HUDEP-2 (cell line): ENCODE measurements around the gene EGF.

Experiments
- DNase-seq, 76 experiments: peaks; one replicate each; lab custom pipeline; 2025; ENCODE audit not compliant: unreplicated experiment in 76 of 76; lab: John Stamatoyannopoulos, UW

The EGF gene

GRCh38 chr4:109953556-109953955 is 40.9 kb downstream of the EGF start:
- DNase-seq, result no peak

DNA sequence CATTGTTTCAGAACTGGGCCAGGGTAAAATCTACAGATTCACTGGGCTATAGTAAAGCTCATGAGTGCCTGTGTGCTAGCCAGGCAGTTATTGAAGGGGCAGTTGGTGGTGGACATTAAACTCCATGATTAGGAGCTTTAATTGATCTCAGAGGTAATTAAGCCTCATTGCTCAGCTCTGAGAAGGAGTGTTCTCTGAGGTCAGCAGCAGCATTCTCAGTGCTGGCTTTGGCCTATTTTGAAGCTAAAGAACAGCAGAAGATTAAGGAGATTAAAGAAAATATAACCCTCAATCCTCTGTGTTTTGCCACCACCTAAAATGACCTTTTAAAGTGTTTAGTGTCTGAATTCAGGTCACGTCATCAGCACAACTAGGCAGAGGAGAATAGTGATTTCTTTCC is 42.5 kb downstream of the EGF start:
- DNase-seq, result no peak

DNA sequence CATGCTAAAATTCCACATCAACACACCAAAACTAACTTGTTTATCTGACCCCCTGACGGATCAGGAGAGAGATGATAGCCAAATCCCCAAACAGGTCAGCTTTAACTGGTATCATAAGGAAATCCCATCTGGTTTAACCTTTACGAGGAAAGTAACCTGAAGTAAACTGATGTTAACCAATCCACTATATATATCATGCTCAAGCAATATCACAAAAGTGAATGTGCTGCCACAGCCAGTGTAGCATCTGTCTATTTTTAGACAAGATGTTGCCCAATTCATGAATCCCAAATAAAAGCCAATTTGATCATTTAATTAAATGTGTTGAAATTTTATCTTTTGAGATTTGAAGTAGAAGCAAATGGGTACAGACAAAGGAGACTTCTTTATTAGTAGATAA is 44.5 kb downstream of the EGF start:
- no peak for DNase-seq

DNA sequence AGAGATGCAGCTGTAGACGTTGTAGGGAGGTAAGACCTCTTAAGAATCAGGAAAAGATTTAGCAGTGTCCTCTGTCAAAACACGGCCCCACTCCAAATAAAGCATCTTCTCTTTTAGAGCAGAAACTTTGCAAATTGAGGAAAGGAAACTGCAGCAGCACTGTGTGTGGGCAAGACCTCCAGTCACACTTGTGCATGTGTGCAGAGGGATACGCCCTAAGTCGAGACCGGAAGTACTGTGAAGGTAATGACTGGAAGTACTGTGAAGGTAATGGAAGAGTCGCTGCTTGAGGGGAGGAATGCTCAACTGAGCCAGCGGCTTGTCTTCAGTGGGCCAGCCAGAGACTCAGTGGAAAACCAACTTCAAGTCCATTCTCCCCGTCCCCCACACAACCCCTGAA is 46.5 kb downstream of the EGF start:
- DNase-seq, result no peak

- no peak for DNase-seq
Measured at GRCh38 chr4:109962401-109962800, 49.7 kb downstream of the EGF start.

DNA sequence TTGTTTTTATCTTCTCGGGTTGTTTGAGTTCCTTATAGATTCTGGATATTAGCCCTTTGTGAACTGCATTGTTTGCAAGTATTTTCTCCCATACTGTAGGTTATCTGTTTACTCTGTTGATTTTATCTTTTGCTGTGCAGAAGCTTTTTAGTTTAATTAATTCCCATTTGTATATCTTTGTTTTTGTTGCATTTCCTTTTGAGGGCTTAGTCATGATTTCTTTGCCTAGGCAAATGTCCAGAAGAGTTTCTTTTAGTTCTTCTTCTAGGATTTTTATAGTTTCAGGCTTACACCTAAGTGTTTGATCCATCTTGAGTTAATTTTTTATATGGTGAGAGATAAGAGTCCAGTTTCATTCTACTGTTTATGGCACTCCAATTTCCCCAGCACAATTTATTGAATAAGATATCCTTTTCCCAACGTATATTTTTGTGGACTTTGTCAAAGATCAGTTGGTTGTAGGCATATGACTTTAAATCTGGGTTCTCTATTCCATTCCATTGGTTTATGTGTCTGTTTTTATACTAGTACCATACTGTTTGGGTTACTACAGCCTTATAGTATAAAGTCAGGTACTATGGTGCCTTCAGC is 54.3 kb downstream of the EGF start:
- DNase-seq, result no peak

GRCh38 chr4:109967798-109968520 is 55.3 kb downstream of the EGF start:
- DNase-seq, result no peak

DNA sequence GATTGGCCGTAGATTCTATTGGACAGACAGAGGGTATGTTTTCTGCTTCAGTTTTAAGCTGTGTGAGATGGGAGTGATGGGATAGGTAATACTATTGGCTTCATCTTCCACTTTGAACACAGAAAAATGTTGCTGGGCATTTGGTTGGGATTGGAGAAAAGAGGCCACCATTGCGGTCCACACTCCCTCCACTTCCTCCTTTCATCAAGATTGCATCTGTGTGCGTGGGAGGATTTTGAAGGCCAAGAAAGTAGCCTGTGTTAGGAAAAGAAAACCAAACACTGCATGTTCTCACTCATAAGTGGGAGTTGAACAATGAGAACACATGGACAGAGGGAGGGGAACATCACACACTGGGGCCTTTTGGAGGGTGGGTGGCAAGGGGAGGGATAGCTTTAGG is 56.4 kb downstream of the EGF start:
- DNase-seq, result peak in 1 of 76 experiments; percentile 20

DNA sequence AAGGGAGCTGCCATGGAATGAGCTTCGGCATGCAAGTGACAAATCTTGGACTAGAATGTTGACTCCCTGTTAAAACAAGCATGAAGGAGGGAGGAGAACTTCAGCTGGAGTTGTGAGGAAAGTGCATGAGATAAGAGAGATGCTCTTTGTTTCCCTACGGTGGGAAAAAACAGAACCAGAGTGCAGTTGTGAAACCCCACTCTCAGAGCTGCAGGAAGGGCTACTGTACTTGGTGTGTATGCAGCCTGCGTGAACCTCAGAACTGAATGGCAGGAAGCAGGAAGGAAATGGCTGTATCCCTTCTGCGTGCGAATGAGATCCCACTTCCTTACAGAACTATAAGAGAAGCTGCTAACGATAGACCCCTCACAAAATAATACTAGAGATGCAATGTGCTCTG is 57.2 kb downstream of the EGF start:
- no peak for DNase-seq

DNA sequence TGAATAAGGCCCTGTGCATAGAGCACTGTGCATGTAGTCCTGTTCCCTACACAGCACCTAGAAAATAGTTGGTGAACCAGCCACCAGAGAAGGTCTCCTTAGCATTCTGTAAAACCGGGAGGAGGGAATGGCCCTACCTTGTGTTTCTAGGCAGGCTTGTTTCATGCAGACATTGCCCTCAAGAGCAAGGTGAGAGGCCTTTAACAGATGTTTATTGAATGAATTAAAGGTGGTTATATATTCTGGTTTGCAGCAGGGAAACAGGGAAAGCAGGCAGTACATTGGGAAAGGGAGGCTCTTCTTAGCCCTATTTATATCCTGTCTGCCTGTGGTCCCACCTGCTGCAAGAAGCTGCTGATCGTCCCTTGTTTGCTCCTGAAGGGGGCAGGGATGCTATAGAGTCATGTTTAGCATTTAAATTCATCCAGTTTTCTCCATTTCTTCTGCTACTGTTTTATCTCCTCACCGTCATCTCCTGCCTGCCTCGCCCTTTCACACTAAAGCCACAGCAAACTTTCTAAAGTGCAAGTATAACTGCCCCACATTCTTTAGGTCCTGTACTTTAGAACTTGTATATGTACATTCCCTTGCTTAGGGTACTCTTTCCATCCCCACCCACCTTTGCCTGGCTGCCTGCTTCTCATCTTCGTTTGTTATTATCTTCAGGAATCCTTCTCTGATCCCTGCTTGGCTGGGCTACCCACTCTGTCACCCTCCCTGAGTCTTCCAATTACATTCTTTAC is 60.3 kb downstream of the EGF start:
- DNase-seq, result no peak

DNA sequence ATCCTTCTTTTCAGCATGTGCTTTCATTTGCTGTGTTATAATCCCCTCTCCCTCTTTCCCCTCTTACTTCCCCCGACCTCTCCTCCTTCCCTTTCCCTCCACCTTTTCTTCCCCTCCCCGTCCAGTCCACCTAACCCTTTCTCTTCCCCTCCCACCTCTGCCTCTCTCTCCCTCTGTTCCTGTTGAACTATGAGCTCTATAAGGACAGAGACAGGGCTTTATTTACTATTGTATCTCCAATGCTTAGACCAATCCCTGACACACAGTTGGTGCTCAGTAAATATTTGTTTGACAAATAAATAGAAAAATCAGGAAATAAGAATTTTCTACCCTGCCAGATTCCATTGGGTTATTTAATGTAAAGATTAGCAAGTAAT is 60.8 kb downstream of the EGF start:
- no peak for DNase-seq

GRCh38 chr4:109976189-109976588 is 63.5 kb downstream of the EGF start:
- DNase-seq, result no peak

DNA sequence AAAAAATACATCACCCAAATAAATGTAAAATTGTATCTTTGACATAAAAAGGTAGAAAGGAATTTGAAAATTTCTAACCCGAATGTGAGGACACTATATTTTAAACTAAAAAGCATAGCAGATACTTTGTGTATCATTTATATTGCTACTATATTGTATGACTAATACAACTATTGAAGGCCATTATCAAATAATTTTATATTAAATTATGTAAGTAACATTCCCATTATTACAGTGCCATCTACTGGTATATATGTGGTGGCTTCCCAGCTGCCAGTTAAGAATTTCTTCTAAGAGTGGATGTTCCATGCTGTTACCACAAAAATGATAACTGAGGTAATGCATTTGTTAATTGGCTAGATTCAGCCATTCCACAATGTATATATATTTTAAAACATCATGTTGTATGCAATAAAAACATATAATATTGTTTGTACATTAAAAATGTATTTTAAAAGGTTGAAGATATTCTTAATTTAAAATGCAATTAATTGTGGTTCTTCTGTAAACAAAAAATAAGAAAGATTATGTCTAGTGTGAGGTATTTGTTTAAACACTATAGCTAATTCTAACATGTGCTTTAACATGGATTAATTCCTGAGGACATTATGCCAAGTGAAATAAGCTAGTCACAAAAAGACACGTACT is 65.3 kb downstream of the EGF start:
- DNase-seq, result peak in 11 of 76 experiments; percentile 1 to 36 (median 7)

DNA sequence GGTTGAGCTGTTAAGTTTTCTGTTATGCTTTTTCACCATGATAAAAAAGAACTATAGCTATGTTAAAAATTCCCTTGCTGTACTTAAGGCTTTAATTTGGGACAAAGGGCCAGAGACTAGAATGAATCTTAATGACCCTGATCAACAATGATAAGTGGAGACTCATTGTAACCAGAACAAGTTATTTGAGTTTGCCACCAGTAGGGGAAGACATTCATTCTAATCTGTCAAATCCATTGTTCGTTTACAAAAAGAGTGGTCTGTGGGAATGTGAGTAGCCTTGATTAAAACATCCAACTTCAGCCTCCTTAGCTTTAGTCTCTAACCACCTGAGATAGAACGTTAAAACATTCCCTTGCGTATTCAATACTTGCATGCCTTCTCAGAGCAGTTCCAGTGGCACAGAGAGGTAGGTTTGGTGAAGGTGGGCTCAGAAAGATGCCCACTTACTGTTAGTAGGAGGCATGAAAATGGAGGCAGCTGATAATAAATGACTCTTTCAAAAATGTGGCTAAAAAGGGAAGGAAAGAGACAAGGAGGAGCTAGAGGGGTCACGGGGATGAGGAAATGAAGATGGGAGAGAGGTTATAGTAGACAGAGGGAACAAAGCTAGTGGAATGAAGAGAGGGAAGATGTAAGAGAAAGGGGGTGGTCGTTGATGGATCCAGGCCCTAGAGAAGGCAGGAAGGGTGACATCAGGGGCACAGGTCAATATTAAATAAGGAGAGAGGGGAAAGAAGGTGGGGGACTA is 66.2 kb downstream of the EGF start:
- peak in 1 of 76 experiments; percentile 4 for DNase-seq

DNA sequence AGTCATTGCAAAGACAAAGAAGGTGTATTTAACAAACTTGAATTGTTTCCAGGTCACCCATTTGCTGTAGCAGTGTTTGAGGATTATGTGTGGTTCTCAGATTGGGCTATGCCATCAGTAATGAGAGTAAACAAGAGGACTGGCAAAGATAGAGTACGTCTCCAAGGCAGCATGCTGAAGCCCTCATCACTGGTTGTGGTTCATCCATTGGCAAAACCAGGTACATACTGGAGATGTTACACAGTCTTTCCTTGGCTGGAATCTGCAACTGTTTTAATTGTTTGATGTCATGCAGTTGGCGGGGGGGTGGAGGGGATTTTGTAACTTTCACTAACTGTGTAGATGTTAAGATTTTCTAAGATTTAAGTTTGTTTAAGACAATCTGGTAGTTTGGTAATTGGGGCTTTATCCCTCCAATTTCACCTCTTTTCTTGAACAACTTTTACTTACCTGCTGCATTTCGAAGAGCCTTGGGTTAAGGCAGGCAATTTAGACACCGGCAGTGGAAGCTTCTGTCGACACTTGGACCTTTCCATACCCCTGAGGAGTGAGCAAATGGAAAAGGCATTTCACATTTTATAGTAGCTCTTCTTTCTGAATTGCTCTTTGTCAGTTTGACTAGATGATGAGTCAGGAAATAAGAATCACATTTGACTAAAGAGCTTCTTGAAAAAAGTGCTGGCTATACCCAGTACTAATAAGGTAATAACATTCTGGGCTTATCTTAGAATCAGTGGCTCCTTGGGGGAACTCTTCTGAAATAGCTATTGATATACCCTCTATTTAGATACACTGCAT is 67.4 kb downstream of the EGF start:
- DNase-seq, result no peak

- no peak for DNase-seq
Measured at GRCh38 chr4:109981936-109982335, 69.3 kb downstream of the EGF start.

DNA sequence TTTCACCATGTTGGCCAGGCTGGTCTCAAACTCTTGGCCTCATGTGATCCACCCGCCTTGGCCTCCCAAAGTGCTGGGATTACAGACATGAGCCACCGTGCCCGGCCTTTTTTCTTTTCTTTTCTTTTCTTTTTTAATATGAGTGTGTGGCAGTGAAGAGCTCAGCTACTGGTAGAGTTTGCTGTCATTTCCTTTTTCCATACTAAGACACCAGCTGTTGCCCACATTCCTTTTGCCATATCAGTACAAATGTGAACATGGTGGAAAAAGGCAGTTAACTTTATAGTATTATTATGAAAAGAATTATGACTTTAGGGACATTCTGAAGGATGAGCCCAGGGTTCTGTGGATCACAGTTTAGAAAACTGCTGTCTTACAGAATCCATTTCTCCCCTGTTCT is 69.8 kb downstream of the EGF start:
- no peak for DNase-seq

GRCh38 chr4:109985993-109986974 is 73.6 kb downstream of the EGF start:
- no peak for DNase-seq

GRCh38 chr4:109989044-109989443 is 76.4 kb downstream of the EGF start:
- no peak for DNase-seq
